ENCODE data around the gene CRTAC1. TPM values are rescaled to one million over a fixed set of nuclear protein-coding genes. Genes with fewer than 3 reads are reported as not detected.

Gene CRTAC1
- total RNA-seq, 4 donors from 2014 or later: 17.5 to 35.1 (median 22.9) TPM

DNA sequence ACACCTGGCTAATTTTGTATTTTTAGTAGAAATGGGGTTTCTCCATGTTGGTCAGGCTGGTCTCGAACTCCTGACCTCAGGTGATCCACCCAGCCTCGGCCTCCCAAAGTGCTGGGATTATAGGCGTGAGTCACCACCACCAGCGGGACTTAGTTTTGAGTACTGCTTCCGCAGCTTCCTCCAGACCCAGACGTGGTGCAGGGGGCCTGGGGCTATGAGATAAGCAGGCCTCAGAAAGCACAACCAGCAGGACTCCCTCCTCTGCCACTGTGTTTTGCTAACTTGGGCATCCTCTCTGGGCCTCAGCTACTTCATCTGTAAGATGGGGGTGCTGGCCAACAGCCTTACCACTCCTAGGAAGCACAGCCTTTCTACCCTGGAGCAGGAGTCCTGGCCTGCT is 143.0 kb downstream of the CRTAC1 start:
- DNase-seq (ENCODE audit: low spot score in 2 of 2): no peak
- Histone ChIP-seq H3K9me3 (no peaks in the 10 kb centered on the region), H3K4me1 (peaks cover 0 to 17% (median 4%) of the 10 kb centered on the region in 4 donors), H3K4me3 (no peak overlapping the region), H3K36me3 (no peaks in the 10 kb centered on the region), H3K27me3 (no peaks in the 10 kb centered on the region), H3K27ac (no peak overlapping the region)
- TF ChIP-seq EP300 (IDR thresholded peaks at IDR 0.05) (no peak), POLR2A (IDR thresholded peaks at IDR 0.05) (no peak)
- TF ChIP-seq, protein P1, sequence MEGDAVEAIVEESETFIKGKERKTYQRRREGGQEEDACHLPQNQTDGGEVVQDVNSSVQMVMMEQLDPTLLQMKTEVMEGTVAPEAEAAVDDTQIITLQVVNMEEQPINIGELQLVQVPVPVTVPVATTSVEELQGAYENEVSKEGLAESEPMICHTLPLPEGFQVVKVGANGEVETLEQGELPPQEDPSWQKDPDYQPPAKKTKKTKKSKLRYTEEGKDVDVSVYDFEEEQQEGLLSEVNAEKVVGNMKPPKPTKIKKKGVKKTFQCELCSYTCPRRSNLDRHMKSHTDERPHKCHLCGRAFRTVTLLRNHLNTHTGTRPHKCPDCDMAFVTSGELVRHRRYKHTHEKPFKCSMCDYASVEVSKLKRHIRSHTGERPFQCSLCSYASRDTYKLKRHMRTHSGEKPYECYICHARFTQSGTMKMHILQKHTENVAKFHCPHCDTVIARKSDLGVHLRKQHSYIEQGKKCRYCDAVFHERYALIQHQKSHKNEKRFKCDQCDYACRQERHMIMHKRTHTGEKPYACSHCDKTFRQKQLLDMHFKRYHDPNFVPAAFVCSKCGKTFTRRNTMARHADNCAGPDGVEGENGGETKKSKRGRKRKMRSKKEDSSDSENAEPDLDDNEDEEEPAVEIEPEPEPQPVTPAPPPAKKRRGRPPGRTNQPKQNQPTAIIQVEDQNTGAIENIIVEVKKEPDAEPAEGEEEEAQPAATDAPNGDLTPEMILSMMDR (IDR thresholded peaks at IDR 0.05): no peak
- WGBS, 2 donors: 84 to 86% methylated on average over 6 of the region's 6 CpGs

DNA sequence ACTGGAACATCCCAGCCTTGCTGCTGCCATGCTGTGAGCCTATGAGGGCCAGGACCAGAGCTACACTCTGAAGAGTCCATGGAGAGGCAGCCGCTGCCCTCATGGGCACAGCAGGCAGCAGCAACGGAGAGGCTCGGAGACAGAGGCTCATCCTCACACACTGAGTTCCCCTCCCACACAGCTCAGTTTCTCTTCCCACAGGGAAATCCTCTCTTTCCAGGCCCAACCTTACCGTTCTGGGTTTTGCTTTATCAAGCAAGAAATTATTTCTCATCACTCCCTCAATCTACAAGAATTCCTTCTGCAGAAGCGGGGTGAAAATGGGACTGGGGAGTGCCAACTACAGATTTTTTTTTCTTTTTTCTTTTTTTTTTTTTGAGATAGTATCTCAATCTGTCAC is 144.1 kb downstream of the CRTAC1 start:
- no peak for DNase-seq (ENCODE audit: low spot score in 2 of 2)
- H3K27me3 ChIP-seq: no peaks in the 10 kb centered on the region
- H3K4me3 ChIP-seq: no peak overlapping the region
- no peaks in the 10 kb centered on the region for H3K36me3 ChIP-seq
- TF ChIP-seq, protein P1 (IDR thresholded peaks at IDR 0.05): no peak
- TF ChIP-seq EP300 (IDR thresholded peaks at IDR 0.05) (no peak), POLR2A (IDR thresholded peaks at IDR 0.05) (no peak)
- H3K4me1 ChIP-seq: peaks cover 0 to 17% (median 4%) of the 10 kb centered on the region in 4 donors
- 51 to 66% methylated on average over 5 of the region's 5 CpGs for WGBS, 2 donors
- H3K27ac ChIP-seq: no peak overlapping the region
- no peaks in the 10 kb centered on the region for H3K9me3 ChIP-seq

DNA sequence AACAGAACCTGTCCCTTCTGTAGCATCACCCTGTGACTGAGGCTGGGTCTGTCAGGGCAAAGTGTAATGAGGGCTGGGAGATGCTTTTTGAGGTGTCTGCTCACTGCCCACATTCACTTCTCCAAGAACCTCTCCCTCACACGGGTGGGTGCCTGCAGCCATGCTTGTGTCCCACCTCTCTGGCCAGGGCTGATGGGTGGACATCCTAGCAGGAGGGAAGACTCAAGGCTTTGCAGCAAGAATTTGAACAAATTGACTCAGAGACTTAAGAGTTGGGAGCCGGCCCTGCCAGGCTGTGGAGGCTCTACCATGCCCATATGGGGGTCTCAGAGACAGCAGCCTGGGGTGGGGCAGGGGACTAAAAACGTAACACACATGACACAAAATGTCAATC is 147.3 kb downstream of the CRTAC1 start:
- 66 to 80% methylated on average over 3 of the region's 3 CpGs for WGBS, 2 donors
- DNase-seq (ENCODE audit: low spot score in 2 of 2): no peak
- Histone ChIP-seq H3K36me3 (no peaks in the 10 kb centered on the region), H3K27me3 (no peaks in the 10 kb centered on the region), H3K4me3 (no peak overlapping the region), H3K9me3 (no peaks in the 10 kb centered on the region), H3K27ac (no peak overlapping the region), H3K4me1 (no peaks in the 10 kb centered on the region)
- TF ChIP-seq, protein P1 (IDR thresholded peaks at IDR 0.05): no peak
- no peak for TF ChIP-seq EP300 (IDR thresholded peaks at IDR 0.05)
- TF ChIP-seq POLR2A (IDR thresholded peaks at IDR 0.05): no peak

DNA sequence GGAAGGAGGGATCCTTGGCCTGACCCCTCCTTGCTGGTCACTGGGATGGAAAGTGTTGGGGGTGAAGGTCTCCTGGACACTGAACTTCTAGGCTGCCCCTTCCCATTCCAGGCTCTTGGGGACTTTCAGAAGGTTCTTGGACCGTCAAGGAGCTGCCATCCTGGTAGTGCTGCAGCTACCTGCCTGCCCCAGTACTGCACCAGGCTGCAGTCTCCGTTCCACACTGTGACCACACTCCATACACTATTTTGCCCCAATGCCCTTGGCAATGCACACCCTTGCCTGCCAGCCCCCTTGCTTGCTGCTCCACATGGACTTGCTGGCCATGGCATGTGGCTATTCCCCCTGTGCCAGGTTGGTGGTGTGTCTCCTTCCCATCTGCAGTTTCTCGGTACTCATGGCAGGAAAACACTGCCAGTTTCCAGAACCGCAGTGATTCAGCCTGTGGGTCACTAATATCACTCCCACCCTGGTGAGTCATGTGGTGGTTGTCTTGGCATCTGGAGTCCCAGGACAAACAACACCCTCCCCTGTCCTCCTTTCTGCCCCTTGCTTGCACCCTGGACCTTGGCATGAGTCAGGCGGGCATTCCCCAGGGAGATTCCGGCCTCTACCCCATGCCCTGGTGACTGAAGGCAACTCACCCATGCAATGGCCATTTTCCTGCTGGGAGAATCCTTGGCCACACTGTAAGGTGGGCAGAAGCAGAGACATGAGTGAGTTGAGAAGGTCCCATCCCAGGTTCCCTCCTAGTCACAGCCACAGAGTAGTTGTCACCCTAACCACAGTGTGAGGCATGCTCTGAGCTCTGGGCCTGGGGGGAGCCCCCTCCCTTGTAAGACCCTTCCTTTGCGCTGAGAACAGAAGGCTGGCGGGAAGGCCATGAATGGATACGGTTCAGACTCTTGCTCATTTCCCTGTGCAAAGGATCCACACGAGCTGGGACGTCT is 148.0 kb downstream of the CRTAC1 start:
- TF ChIP-seq POLR2A (IDR thresholded peaks at IDR 0.05) (no peak), EP300 (IDR thresholded peaks at IDR 0.05) (peak in 1 of 2 donors; percentile 43)
- H3K27me3 ChIP-seq: no peaks in the 10 kb centered on the region
- H3K4me3 ChIP-seq: no peak overlapping the region
- no peak overlapping the region for H3K27ac ChIP-seq
- DNase-seq (ENCODE audit: low spot score in 2 of 2): no peak
- H3K9me3 ChIP-seq: no peaks in the 10 kb centered on the region
- no peaks in the 10 kb centered on the region for H3K4me1 ChIP-seq
- H3K36me3 ChIP-seq: no peaks in the 10 kb centered on the region
- 66 to 75% methylated on average over 11 of the region's 11 CpGs for WGBS, 2 donors

DNA sequence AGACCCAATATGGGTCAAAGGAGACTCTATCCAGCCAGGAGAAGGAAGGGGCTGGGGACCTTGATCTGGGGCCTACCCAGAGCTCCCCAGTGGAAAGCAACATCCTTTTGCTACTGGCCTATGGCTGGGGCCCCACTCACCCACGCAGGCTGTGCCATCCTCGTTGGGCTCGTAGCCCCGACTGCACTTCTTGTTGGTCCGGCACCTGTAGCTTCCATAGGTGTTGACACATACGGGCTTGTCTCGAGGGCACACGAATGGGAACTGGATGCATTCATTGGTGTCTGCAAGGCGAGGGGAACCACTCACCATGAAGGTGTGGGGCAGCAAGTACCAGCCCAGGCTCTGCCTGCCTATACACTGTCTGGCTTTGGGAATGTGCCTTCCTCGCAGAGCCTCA is 150.3 kb downstream of the CRTAC1 start:
- Histone ChIP-seq H3K4me1 (no peaks in the 10 kb centered on the region), H3K27ac (no peak overlapping the region), H3K27me3 (no peaks in the 10 kb centered on the region), H3K36me3 (no peaks in the 10 kb centered on the region), H3K4me3 (no peak overlapping the region), H3K9me3 (no peaks in the 10 kb centered on the region)
- TF ChIP-seq EP300 (IDR thresholded peaks at IDR 0.05) (no peak), POLR2A (IDR thresholded peaks at IDR 0.05) (no peak)
- TF ChIP-seq, protein P1 (IDR thresholded peaks at IDR 0.05): no peak
- no peak for DNase-seq (ENCODE audit: low spot score in 2 of 2)
- 89 to 92% methylated on average over 10 of the region's 10 CpGs for WGBS, 2 donors
